Neural cell (in vitro differentiated cells): Measurements from ENCODE around the gene DSCAM. TPM values are rescaled to one million over a fixed set of nuclear protein-coding genes. Genes with fewer than 3 reads are reported as not detected.
"Not testable (repeated sequence)": the region's sequence is repeated elsewhere in the genome, so short reads cannot be mapped to it uniquely, and the experiment has no call there.

Experiments used
- H2AFZ ChIP-seq: fragments of 200-600, 300-800 bp; sonication (generic), shearing (Covaris generic); 2 replicates; pipeline ENCODE4 v1.6.0; 2014; ENCODE audit warnings: low read depth, mild to moderate bottlenecking, antibody characterized with exemption, low read length, moderate library complexity
- H3F3A ChIP-seq: fragments of 200-600 bp; shearing (Covaris generic); 2 replicates; pipeline ENCODE4 v1.6.1; 2016; ENCODE audit warnings: mild to moderate bottlenecking, moderate library complexity, mixed read lengths, antibody characterized with exemption, low read length; ENCODE audit not compliant: insufficient read depth, poor library complexity, severe bottlenecking
- H3K27ac ChIP-seq: fragments of 200-600, 300-800 bp; sonication (generic), shearing (Covaris generic); 2 replicates; pipeline ENCODE4 v1.5.1; 2014; ENCODE audit warnings: mild to moderate bottlenecking, low read length, moderate library complexity
- H3K27me3 ChIP-seq: fragments of 300-800, 200-600 bp; sonication (generic), shearing (Covaris generic); 2 replicates; pipeline ENCODE4 v1.6.0; 2014; ENCODE audit warnings: mild to moderate bottlenecking, low read depth, low read length, moderate library complexity; ENCODE audit not compliant: insufficient read depth
- H3K36me3 ChIP-seq: fragments of 300-800, 200-600 bp; sonication (generic), shearing (Covaris generic); 2 replicates; pipeline ENCODE4 v1.5.1; 2014; ENCODE audit warnings: mild to moderate bottlenecking, antibody characterized with exemption, low read length, moderate library complexity; ENCODE audit not compliant: insufficient read depth
- H3K4me2 ChIP-seq: fragments of 300-800, 200-600 bp; sonication (generic), shearing (Covaris generic); 2 replicates; pipeline ENCODE4 v1.6.0; 2014; ENCODE audit warnings: mild to moderate bottlenecking, low read length
- H3K4me3 ChIP-seq: fragments of 300-800, 200-600 bp; sonication (generic), shearing (Covaris generic); 2 replicates; pipeline ENCODE4 v1.5.1; 2014; ENCODE audit warnings: mild to moderate bottlenecking, low read length, moderate library complexity
- H3K79me2 ChIP-seq: fragments of 200-600 bp; shearing (Covaris generic); replicated peaks from 2 replicates; pipeline ENCODE4 v1.6.0; 2014; ENCODE audit warnings: mild to moderate bottlenecking, low read length, moderate library complexity; ENCODE audit not compliant: insufficient read depth
- H3K9ac ChIP-seq: fragments of 300-800, 200-600 bp; sonication (generic), shearing (Covaris generic); 2 replicates; pipeline ENCODE4 v1.6.1; 2016; ENCODE audit warnings: mild to moderate bottlenecking, low read length, mixed read lengths
- H3K9me2 ChIP-seq: fragments of 200-600 bp; shearing (Covaris generic); 2 replicates; pipeline ENCODE4 v1.6.1; 2016; ENCODE audit warnings: mild to moderate bottlenecking, low read length, mixed read lengths; ENCODE audit not compliant: insufficient read depth
- H3K9me3 ChIP-seq: fragments of 200-600, 300-800 bp; sonication (generic), shearing (Covaris generic); 2 replicates; pipeline ENCODE4 v1.6.1; 2016; ENCODE audit warnings: mild to moderate bottlenecking, mixed run types, low read length, moderate library complexity, mixed read lengths
- H4K20me1 ChIP-seq: fragments of 200-600 bp; shearing (Covaris generic); 2 replicates; pipeline ENCODE4 v1.6.1; 2016; ENCODE audit warnings: mild to moderate bottlenecking, mixed run types; ENCODE audit not compliant: insufficient read depth
- EP300 ChIP-seq: fragments of 450-650 bp; conservative IDR thresholded peaks from 2 replicates; pipeline ENCODE4 v1.6.1; 2014; ENCODE audit warnings: antibody characterized with exemption, mild to moderate bottlenecking, moderate library complexity; ENCODE audit not compliant: poor library complexity, severe bottlenecking
- EZH2 ChIP-seq: fragments of 200-600, 300-800 bp; shearing (Covaris generic), sonication (generic); IDR thresholded peaks from 2 replicates; pipeline ENCODE4 v1.6.1; 2014; ENCODE audit warnings: antibody characterized with exemption, low read length, borderline replicate concordance, mild to moderate bottlenecking; ENCODE audit not compliant: insufficient read depth, poor library complexity, severe bottlenecking
- MXI1 ChIP-seq: fragments of 450-650 bp; conservative IDR thresholded peaks from 2 replicates; pipeline ENCODE4 v1.6.1; 2014; ENCODE audit warnings: antibody characterized with exemption, mild to moderate bottlenecking; ENCODE audit not compliant: poor library complexity, severe bottlenecking
- POLR2AphosphoS5 ChIP-seq: IDR thresholded peaks from 2 replicates; pipeline ENCODE4 v1.6.1; 2012
- RAD21 ChIP-seq: fragments of 450-650 bp; conservative IDR thresholded peaks from 2 replicates; pipeline ENCODE4 v1.6.1; 2014; ENCODE audit warnings: antibody characterized with exemption, mild to moderate bottlenecking, moderate library complexity
- REST ChIP-seq: IDR thresholded peaks from 2 replicates; pipeline ENCODE4 v1.6.1; 2012; ENCODE audit warnings: borderline replicate concordance
- SMC3 ChIP-seq: fragments of 450-650 bp; conservative IDR thresholded peaks from 2 replicates; pipeline ENCODE4 v1.6.1; 2014; ENCODE audit warnings: antibody characterized with exemption, mild to moderate bottlenecking, moderate library complexity; ENCODE audit not compliant: poor library complexity
- TAF1 ChIP-seq: IDR thresholded peaks from 2 replicates; pipeline ENCODE4 v1.6.1; 2012; ENCODE audit warnings: low read depth
- polyA plus RNA-seq: library from polyadenylated mRNA; depleted of rRNA; stranded (reverse); fragments of >200 nt; gene quantifications from 2 replicates; pipeline ENCODE4 v1.2.3, GENCODE V29; 2014
- TF ChIP-seq, protein P1 (sequence below): fragments of 450-650 bp; IDR thresholded peaks from 2 replicates; pipeline ENCODE4 v1.5.1; 2014; ENCODE audit warnings: antibody characterized with exemption, mild to moderate bottlenecking, moderate library complexity; ENCODE audit not compliant: poor library complexity, severe bottlenecking

DSCAM gene
- polyA plus RNA-seq, 1 donor from 2014 or later, result 5.3 TPM

- Histone ChIP-seq H3K79me2 (no peaks in the 10 kb centered on the region), H2AFZ (no peak overlapping the region), H3K27ac (no peak overlapping the region), H3F3A (no peaks in the 10 kb centered on the region), H3K9me3 (no peaks in the 10 kb centered on the region), H3K9ac (no peak overlapping the region), H3K4me3 (no peak overlapping the region), H3K27me3 (no peaks in the 10 kb centered on the region), H3K9me2 (no peaks in the 10 kb centered on the region), H3K36me3 (no peaks in the 10 kb centered on the region), H3K4me2 (no peak overlapping the region), H4K20me1 (no peaks in the 10 kb centered on the region)
- no peak for TF ChIP-seq POLR2AphosphoS5
- TF ChIP-seq, protein P1, sequence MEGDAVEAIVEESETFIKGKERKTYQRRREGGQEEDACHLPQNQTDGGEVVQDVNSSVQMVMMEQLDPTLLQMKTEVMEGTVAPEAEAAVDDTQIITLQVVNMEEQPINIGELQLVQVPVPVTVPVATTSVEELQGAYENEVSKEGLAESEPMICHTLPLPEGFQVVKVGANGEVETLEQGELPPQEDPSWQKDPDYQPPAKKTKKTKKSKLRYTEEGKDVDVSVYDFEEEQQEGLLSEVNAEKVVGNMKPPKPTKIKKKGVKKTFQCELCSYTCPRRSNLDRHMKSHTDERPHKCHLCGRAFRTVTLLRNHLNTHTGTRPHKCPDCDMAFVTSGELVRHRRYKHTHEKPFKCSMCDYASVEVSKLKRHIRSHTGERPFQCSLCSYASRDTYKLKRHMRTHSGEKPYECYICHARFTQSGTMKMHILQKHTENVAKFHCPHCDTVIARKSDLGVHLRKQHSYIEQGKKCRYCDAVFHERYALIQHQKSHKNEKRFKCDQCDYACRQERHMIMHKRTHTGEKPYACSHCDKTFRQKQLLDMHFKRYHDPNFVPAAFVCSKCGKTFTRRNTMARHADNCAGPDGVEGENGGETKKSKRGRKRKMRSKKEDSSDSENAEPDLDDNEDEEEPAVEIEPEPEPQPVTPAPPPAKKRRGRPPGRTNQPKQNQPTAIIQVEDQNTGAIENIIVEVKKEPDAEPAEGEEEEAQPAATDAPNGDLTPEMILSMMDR, result no peak
- TF ChIP-seq RAD21, result no peak
- no peak for TF ChIP-seq EZH2
- TF ChIP-seq MXI1, result no peak
- TF ChIP-seq REST, result no peak
- no peak for TF ChIP-seq EP300
- TF ChIP-seq SMC3, result no peak
- no peak for TF ChIP-seq TAF1
Observed at GRCh38 chr21:40041446-40041845, 805.5 kb downstream of the DSCAM start.

- not testable (repeated sequence) for H3K27ac ChIP-seq, H4K20me1 ChIP-seq, H3K4me3 ChIP-seq, H3K36me3 ChIP-seq, H3F3A ChIP-seq, H3K27me3 ChIP-seq, H3K9me3 ChIP-seq, H2AFZ ChIP-seq, H3K9me2 ChIP-seq, H3K4me2 ChIP-seq, H3K79me2 ChIP-seq, H3K9ac ChIP-seq
Observed at GRCh38 chr21:40033156-40033782, 813.7 kb downstream of the DSCAM start.

DNA sequence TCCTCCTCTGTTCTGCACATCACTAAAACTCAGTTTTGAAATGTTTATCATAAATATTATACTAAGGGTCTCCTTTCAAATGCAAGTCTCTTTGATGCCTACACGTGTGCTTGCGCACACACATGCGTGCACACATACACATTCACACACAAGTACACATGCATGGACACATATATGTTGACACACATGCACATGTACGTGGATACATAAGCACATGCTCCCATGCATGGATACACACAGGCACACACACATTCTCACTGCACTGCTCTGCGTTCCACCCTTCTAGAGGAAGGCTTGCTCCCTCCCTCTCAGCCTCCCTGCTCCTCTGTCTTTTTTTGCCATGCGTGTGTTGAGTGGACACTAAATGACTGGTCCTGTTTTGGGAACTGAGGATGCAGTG, 817.1 kb downstream of the DSCAM start:
- Histone ChIP-seq H4K20me1 (no peaks in the 10 kb centered on the region), H3F3A (no peaks in the 10 kb centered on the region), H3K4me3 (no peak overlapping the region), H3K9ac (no peak overlapping the region), H3K27me3 (no peaks in the 10 kb centered on the region), H3K36me3 (no peaks in the 10 kb centered on the region), H2AFZ (no peak overlapping the region), H3K27ac (no peak overlapping the region), H3K4me2 (no peak overlapping the region), H3K9me3 (no peaks in the 10 kb centered on the region), H3K79me2 (no peaks in the 10 kb centered on the region), H3K9me2 (no peaks in the 10 kb centered on the region)
- TF ChIP-seq EZH2 (no peak), REST (no peak), MXI1 (no peak), SMC3 (no peak), TAF1 (no peak), EP300 (no peak)
- TF ChIP-seq, protein P1, result no peak
